ENCODE data around the gene OLFML1. TPM values are rescaled to one million over a fixed set of nuclear protein-coding genes. Genes with fewer than 3 reads are reported as not detected.

OLFML1 gene
- total RNA-seq, 4 donors from 2014 or later: 1.7 to 4.0 (median 2.4) TPM

DNA sequence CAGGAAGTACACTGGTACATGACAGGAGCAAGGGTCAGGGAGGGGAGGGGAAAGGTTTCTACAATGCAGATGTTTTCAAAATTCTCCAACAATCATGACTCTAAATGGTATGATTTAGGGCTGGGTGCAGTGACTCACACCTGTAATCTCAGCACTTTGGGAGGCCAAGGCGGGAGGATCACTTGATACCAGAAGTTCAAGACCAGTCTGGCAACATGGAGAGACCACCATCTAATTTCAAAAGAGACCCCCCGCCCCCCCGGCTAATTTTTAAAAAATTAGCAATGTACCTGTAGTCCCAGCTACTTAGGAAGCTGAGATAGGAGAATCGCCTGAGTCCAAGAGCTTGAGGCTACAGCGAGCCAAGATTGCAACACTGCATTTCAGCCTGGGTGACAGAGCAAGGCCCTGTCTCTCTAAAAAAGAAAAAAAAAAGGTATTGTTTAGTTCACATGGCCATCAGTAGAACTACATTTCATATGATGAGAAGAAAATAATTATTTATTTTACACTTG, 15.9 kb upstream of the OLFML1 start:
- intact Hi-C loops (cut with DNase I; ENCODE audit: low total_unique reads): no loop called here
- H3K4me1 ChIP-seq: no peaks in the 10 kb centered on the region
- H3K36me3 ChIP-seq: no peaks in the 10 kb centered on the region
- no peaks in the 10 kb centered on the region for H3K27me3 ChIP-seq
- no peak for ATAC-seq
- in situ Hi-C loops (cut with MboI; ENCODE audit: low sequenced_read_pairs in 4 of 4): no loop called here
- no peak for TF ChIP-seq CTCF (IDR thresholded peaks at IDR 0.05 in 4 of 5, conservative IDR thresholded peaks at IDR 0.05 in 1 of 5)
- H3K27ac ChIP-seq: no peak overlapping the region
- H3K4me3 ChIP-seq: no peak overlapping the region
- no peaks in the 10 kb centered on the region for H3K9me3 ChIP-seq
- DNase-seq: no peak

- Histone ChIP-seq H3K9me3 (no peaks in the 10 kb centered on the region), H3K4me1 (no peaks in the 10 kb centered on the region), H3K27me3 (no peaks in the 10 kb centered on the region), H3K36me3 (no peaks in the 10 kb centered on the region), H3K27ac (no peak overlapping the region), H3K4me3 (no peak overlapping the region)
- TF ChIP-seq POLR2A (IDR thresholded peaks at IDR 0.05) (no peak), CTCF (IDR thresholded peaks at IDR 0.05 in 4 of 5, conservative IDR thresholded peaks at IDR 0.05 in 1 of 5) (no peak)
- ATAC-seq (no peak), DNase-seq (no peak)
- in situ Hi-C loops (cut with MboI; ENCODE audit: low sequenced_read_pairs in 4 of 4) (no loop called here), intact Hi-C loops (cut with DNase I; ENCODE audit: low total_unique reads) (no loop called here)
Observed at GRCh38 chr11:7471071-7471470, 14.2 kb upstream of the OLFML1 start.

- intact Hi-C loops (cut with DNase I; ENCODE audit: low total_unique reads): no loop called here
- H3K36me3 ChIP-seq: no peaks in the 10 kb centered on the region
- in situ Hi-C loops (cut with MboI; ENCODE audit: low sequenced_read_pairs in 4 of 4): no loop called here
- H3K4me1 ChIP-seq: no peaks in the 10 kb centered on the region
- H3K9me3 ChIP-seq: no peaks in the 10 kb centered on the region
- ATAC-seq (peak; percentile 52 to 75), DNase-seq (peak in 1 of 2 donors; percentile 23)
- TF ChIP-seq POLR2A (IDR thresholded peaks at IDR 0.05): no peak
- no peak for TF ChIP-seq CTCF (IDR thresholded peaks at IDR 0.05 in 4 of 5, conservative IDR thresholded peaks at IDR 0.05 in 1 of 5)
- H3K27ac ChIP-seq: no peak overlapping the region
- H3K27me3 ChIP-seq: no peaks in the 10 kb centered on the region
- H3K4me3 ChIP-seq: no peak overlapping the region
Observed at GRCh38 chr11:7473717-7474116, 11.6 kb upstream of the OLFML1 start.

DNA sequence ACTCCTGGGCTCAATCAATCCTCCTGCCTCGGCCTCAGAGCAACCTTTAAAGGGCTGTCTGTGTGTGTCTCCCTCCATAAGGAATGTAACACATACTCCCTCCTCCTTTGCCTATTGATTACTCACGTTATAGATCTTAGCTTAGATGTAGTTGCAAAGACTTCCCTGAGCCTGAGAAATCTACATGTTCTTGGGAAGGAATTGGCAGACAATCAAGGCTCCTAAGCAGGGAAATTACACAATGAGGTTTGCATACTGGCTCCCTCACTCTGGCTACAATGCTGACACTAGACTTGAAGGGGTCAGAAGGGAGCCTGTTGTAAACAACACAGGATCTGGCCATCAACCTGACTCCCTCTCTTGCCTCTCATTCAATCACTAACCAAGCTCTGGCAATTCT, 5.2 kb upstream of the OLFML1 start:
- Histone ChIP-seq H3K4me3 (no peak overlapping the region), H3K9me3 (no peaks in the 10 kb centered on the region), H3K27ac (no peak overlapping the region), H3K36me3 (no peaks in the 10 kb centered on the region), H3K4me1 (no peaks in the 10 kb centered on the region), H3K27me3 (no peaks in the 10 kb centered on the region)
- DNase-seq (no peak), ATAC-seq (no peak)
- in situ Hi-C loops (cut with MboI; ENCODE audit: low sequenced_read_pairs in 4 of 4) (no loop called here), intact Hi-C loops (cut with DNase I; ENCODE audit: low total_unique reads) (no loop called here)
- TF ChIP-seq CTCF (IDR thresholded peaks at IDR 0.05 in 4 of 5, conservative IDR thresholded peaks at IDR 0.05 in 1 of 5): no peak
- TF ChIP-seq POLR2A (IDR thresholded peaks at IDR 0.05): no peak

- Histone ChIP-seq H3K4me3 (no peak overlapping the region), H3K9me3 (no peaks in the 10 kb centered on the region), H3K4me1 (peaks cover 0 to 3% of the 10 kb centered on the region in 2 donors), H3K27me3 (no peaks in the 10 kb centered on the region), H3K27ac (no peak overlapping the region), H3K36me3 (no peaks in the 10 kb centered on the region)
- ATAC-seq (no peak), DNase-seq (no peak)
- TF ChIP-seq POLR2A (IDR thresholded peaks at IDR 0.05): no peak
- no peak for TF ChIP-seq CTCF (IDR thresholded peaks at IDR 0.05 in 4 of 5, conservative IDR thresholded peaks at IDR 0.05 in 1 of 5)
- in situ Hi-C loops (cut with MboI; ENCODE audit: low sequenced_read_pairs in 4 of 4): no loop called here
- intact Hi-C loops (cut with DNase I; ENCODE audit: low total_unique reads): no loop called here
Observed at GRCh38 chr11:7484131-7484530, 1.2 kb upstream of the OLFML1 start.

All from gastrocnemius medialis (tissue), 4 donors.